ENCODE results near the gene SERPINE2.
"Not testable (repeated sequence)": the region's sequence is repeated elsewhere in the genome, so short reads cannot be mapped to it uniquely, and the experiment has no call there.

The SERPINE2 gene

GRCh38 chr2:224009605-224010315 lies 29.3 kb downstream of the SERPINE2 start:
- no peak for DNase-seq

- DNase-seq, result no peak
These were observed 30.3 kb downstream of the SERPINE2 start for GRCh38 chr2:224008702-224009261.

- no peak for DNase-seq
These were observed 34.9 kb downstream of the SERPINE2 start for GRCh38 chr2:224004105-224004695.

GRCh38 chr2:224000662-224001061 lies 38.4 kb downstream of the SERPINE2 start:
- DNase-seq, result not testable (repeated sequence)

GRCh38 chr2:223999862-224000261 lies 39.2 kb downstream of the SERPINE2 start:
- no peak for DNase-seq

- no peak for DNase-seq
These were observed 40.1 kb downstream of the SERPINE2 start for GRCh38 chr2:223998948-223999347.

- no peak for DNase-seq
These were observed 41.1 kb downstream of the SERPINE2 start for GRCh38 chr2:223997938-223998337.

- DNase-seq, result no peak
These were observed 42.7 kb downstream of the SERPINE2 start for GRCh38 chr2:223996391-223996790.

GRCh38 chr2:223995569-223995968 lies 43.5 kb downstream of the SERPINE2 start:
- DNase-seq, result no peak

GRCh38 chr2:223994562-223995162 lies 44.4 kb downstream of the SERPINE2 start:
- no peak for DNase-seq

- DNase-seq, result peak; percentile 72
These were observed 45.4 kb downstream of the SERPINE2 start for GRCh38 chr2:223993634-223994232.

- DNase-seq, result no peak
These were observed 47.5 kb downstream of the SERPINE2 start for GRCh38 chr2:223991611-223992010.

- DNase-seq, result no peak
These were observed 49.2 kb downstream of the SERPINE2 start for GRCh38 chr2:223989856-223990232.

- DNase-seq, result no peak
These were observed 49.8 kb downstream of the SERPINE2 start for GRCh38 chr2:223989206-223989855.

GRCh38 chr2:223981241-223981640 lies 57.8 kb downstream of the SERPINE2 start:
- DNase-seq, result no peak

- DNase-seq, result no peak
These were observed 58.3 kb downstream of the SERPINE2 start for GRCh38 chr2:223980803-223981202.

- DNase-seq, result no peak
These were observed 58.7 kb downstream of the SERPINE2 start for GRCh38 chr2:223980397-223980735.

- no peak for DNase-seq
These were observed 59.2 kb downstream of the SERPINE2 start for GRCh38 chr2:223979730-223980396.

GRCh38 chr2:223978451-223978850 lies 60.6 kb downstream of the SERPINE2 start:
- no peak for DNase-seq

- DNase-seq, result no peak
These were observed 62.4 kb downstream of the SERPINE2 start for GRCh38 chr2:223976635-223977226.

GRCh38 chr2:223973606-223974005 lies 65.5 kb downstream of the SERPINE2 start:
- DNase-seq, result no peak

GRCh38 chr2:223972656-223973102 lies 66.4 kb downstream of the SERPINE2 start:
- DNase-seq, result no peak

Measured in NCI-H748 treated with DMSO at 0.1 percent for 48 hours (cell line).